ENCODE measurements around the gene HNRNPH2. TPM values are rescaled to one million over a fixed set of nuclear protein-coding genes. Genes with fewer than 3 reads are reported as not detected.
A peak's percentile ranks its signal among the peaks of the same experiment; 100 is the strongest.

Gene HNRNPH2
- total and polyA plus RNA-seq, 9 of the 15 experiments (the other 6 are each of a cell fraction or from before 2014, with no cell fraction given), result 40.0 to 130 (median 60.3) TPM

DNA sequence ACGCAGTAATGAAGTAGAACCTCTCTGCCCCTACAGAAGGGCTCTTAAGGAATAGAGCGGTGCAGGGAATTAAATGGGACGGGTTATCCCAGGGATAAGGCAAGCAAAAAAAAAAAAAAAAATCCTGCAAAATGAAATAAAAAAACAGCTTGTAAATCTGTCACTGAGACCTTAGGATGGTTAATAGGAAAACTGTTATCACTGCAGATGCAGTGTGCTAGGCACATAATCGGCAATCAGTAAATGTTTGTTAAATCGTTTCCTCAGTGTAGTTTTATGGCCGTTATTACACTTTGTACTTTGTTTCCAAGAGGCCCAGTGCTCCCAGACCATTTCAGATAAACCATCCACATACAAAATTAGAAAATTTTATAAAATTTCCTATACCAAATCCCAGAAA is 1.0 kb downstream of the HNRNPH2 start:
- in situ Hi-C loops (cut with MboI) (no loop called here), intact Hi-C loops (cut with micrococcal nuclease) (loop anchor here (2.0 to 5.0 kb wide), 3 partner anchors 18 to 148 kb away; partner anchors contain the start of genes RPL36A and TIMM8A)
- Histone ChIP-seq H3K9me3 (replicated peaks; ENCODE audit: control insufficient read depth, insufficient read depth, low read depth, low read length) (no peaks in the 10 kb centered on the region), H3K9ac (ENCODE audit: insufficient read depth in 1 of 2, low read depth in 2 of 2, low read length in 2 of 2) (peak overlapping the region; percentile 54 to 98; a peak in 2 of 4 replicates), H3K9me1 (ENCODE audit: control insufficient read depth, insufficient read depth, low read length) (no peaks in the 10 kb centered on the region), H3K36me3 (ENCODE audit: control insufficient read depth, insufficient read depth, low read length) (peaks cover 24% of the 10 kb centered on the region; the same call in 1 of the 3 replicates), H4K20me1 (replicated peaks; ENCODE audit: control insufficient read depth, insufficient read depth, low read length) (no peaks in the 10 kb centered on the region), H3K4me1 (replicated peaks in 1 of 2; ENCODE audit: control insufficient read depth in 2 of 2, insufficient read depth in 2 of 2, low read length in 2 of 2) (no peaks in the 10 kb centered on the region; a peak in 1 of 5 replicates), H3K4me3 (peak overlapping the region; percentile 71), H2AFZ (ENCODE audit: low read depth, low read length) (no peak overlapping the region), H3K79me2 (ENCODE audit: control insufficient read depth, insufficient read depth, low read length) (peaks cover 67% of the 10 kb centered on the region), H3K4me2 (ENCODE audit: insufficient read depth, low read length) (peak overlapping the region; percentile 85), H3K27ac (ENCODE audit: extremely low read depth, low read depth, low read length) (peak overlapping the region; percentile 97), H3K27me3 (ENCODE audit: control insufficient read depth in 2 of 2, insufficient read depth in 2 of 2, low read length in 2 of 2) (no peaks in the 10 kb centered on the region)
- ChIA-PET CTCF (ENCODE audit: low intra/inter-chr PET ratio) (no interaction called here), POLR2A (interaction anchor here (0.6 to 1.0 kb wide), 2 partner anchors 11 to 23 kb away, joined by 5 to 6 read pairs; partner anchors contain the start of gene BTK)
- no TSS peak for BruUV-seq (replicated peaks)
- ATAC-seq (no peak), FAIRE-seq (no peak), DNase-seq (ENCODE audit: extremely low read depth in 1 of 4, low spot score in 3 of 4) (no peak)
- WGBS (ENCODE audit: insufficient coverage, low coverage, missing lambda C conversion rate), result 0% methylated on average over 5 of the region's 6 CpGs
- TF ChIP-seq MEIS2 (IDR thresholded peaks at IDR 0.05; ENCODE audit: partially characterized antibody) (peak; percentile 53), KDM1A (IDR thresholded peaks at IDR 0.05) (0 out of 4 replicates have a peak, but pooled peaks of 1 of the 2 experiments have one; percentile 12), ZNF354B (CRISPR knock-in tag; IDR thresholded peaks at IDR 0.05) (no peak)
- TF ChIP-seq, protein P1, sequence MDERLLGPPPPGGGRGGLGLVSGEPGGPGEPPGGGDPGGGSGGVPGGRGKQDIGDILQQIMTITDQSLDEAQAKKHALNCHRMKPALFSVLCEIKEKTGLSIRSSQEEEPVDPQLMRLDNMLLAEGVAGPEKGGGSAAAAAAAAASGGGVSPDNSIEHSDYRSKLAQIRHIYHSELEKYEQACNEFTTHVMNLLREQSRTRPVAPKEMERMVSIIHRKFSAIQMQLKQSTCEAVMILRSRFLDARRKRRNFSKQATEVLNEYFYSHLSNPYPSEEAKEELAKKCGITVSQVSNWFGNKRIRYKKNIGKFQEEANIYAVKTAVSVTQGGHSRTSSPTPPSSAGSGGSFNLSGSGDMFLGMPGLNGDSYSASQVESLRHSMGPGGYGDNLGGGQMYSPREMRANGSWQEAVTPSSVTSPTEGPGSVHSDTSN (CRISPR knock-in tag; IDR thresholded peaks at IDR 0.05; ENCODE audit: low read depth), result no peak
- TF ChIP-seq, protein P1 (tag; conservative IDR thresholded peaks at IDR 0.05; ENCODE audit: low read depth), result peak; percentile 41

Data from K562 (cell line).